Trophoblast cell (in vitro differentiated cells and primary cell): Measurements from ENCODE around the gene REV3L.

ENCODE experiments used
- DNase-seq, 2 donors: peaks; one replicate each; pipeline ENCODE4 v3.0.0-alpha.2; 2016
- H2AFZ ChIP-seq: 2 replicates; pipeline ENCODE4 v1.6.1; 2013; ENCODE audit warnings: low read length, moderate library complexity, mild to moderate bottlenecking; ENCODE audit not compliant: insufficient read depth, poor library complexity
- H2AK5ac ChIP-seq: 2 replicates; pipeline ENCODE4 v1.6.1; 2013; ENCODE audit warnings: mild to moderate bottlenecking, low read length
- H2BK120ac ChIP-seq: 2 replicates; pipeline ENCODE4 v1.6.1; 2013; ENCODE audit warnings: low read length, mild to moderate bottlenecking, moderate library complexity; ENCODE audit not compliant: insufficient read depth, poor library complexity
- H2BK12ac ChIP-seq: 2 replicates; pipeline ENCODE4 v1.6.1; 2013; ENCODE audit warnings: mild to moderate bottlenecking, low read length, moderate library complexity
- H2BK5ac ChIP-seq: 2 replicates; pipeline ENCODE4 v1.6.1; 2013; ENCODE audit warnings: low read length, low read depth, moderate library complexity, mild to moderate bottlenecking; ENCODE audit not compliant: poor library complexity
- H3K14ac ChIP-seq: 2 replicates; pipeline ENCODE4 v1.6.1; 2013; ENCODE audit warnings: mild to moderate bottlenecking, low read length
- H3K18ac ChIP-seq: 2 replicates; pipeline ENCODE4 v1.6.1; 2013; ENCODE audit warnings: mild to moderate bottlenecking, low read length
- H3K23ac ChIP-seq: 2 replicates; pipeline ENCODE4 v1.6.1; 2013; ENCODE audit warnings: low read length
- H3K27ac ChIP-seq: 2 replicates; pipeline ENCODE4 v1.5.1; 2013; ENCODE audit warnings: low read depth, mild to moderate bottlenecking, inconsistent platforms, low read length, moderate library complexity
- H3K27me3 ChIP-seq: 2 replicates; pipeline ENCODE4 v1.6.1; 2013; ENCODE audit warnings: inconsistent platforms, mild to moderate bottlenecking, low read length, moderate library complexity; ENCODE audit not compliant: insufficient read depth
- H3K36me3 ChIP-seq, 2 experiments: 1 replicate in 1 of 2; 2 replicates in 1 of 2; pipeline ENCODE4 v1.6.1; 2013; ENCODE audit warnings: low read length in 2 of 2, mild to moderate bottlenecking in 2 of 2, moderate library complexity in 1 of 2; ENCODE audit not compliant: insufficient read depth in 2 of 2, control insufficient read depth in 1 of 2
- H3K4ac ChIP-seq: 2 replicates; pipeline ENCODE4 v1.6.1; 2013; ENCODE audit warnings: low read depth, mild to moderate bottlenecking, low read length, moderate library complexity
- H3K4me1 ChIP-seq, 2 experiments: 1 replicate in 1 of 2; 2 replicates in 1 of 2; pipeline ENCODE4 v1.6.1; 2013; ENCODE audit warnings: low read length in 2 of 2, mild to moderate bottlenecking in 2 of 2, moderate library complexity in 1 of 2; ENCODE audit not compliant: insufficient read depth in 2 of 2, control insufficient read depth in 1 of 2
- H3K4me2 ChIP-seq: 2 replicates; pipeline ENCODE4 v1.6.1; 2013; ENCODE audit warnings: inconsistent platforms, mild to moderate bottlenecking, low read length, moderate library complexity
- H3K4me3 ChIP-seq: 2 replicates; pipeline ENCODE4 v1.5.1; 2013; ENCODE audit warnings: mild to moderate bottlenecking, low read depth, low read length, inconsistent platforms
- H3K79me1 ChIP-seq: one replicate; pipeline ENCODE4 v1.6.1; 2013; ENCODE audit warnings: low read length
- H3K79me2 ChIP-seq: 2 replicates; pipeline ENCODE4 v1.6.1; 2013; ENCODE audit warnings: low read length, mild to moderate bottlenecking; ENCODE audit not compliant: control insufficient read depth, insufficient read depth, poor library complexity
- H3K9ac ChIP-seq: 2 replicates; pipeline ENCODE4 v1.6.1; 2013; ENCODE audit warnings: mild to moderate bottlenecking, low read length
- H3K9me3 ChIP-seq: 2 replicates; pipeline ENCODE4 v1.6.1; 2013; ENCODE audit warnings: low read depth, mild to moderate bottlenecking, control low read depth, inconsistent platforms, low read length; ENCODE audit not compliant: insufficient read depth
- H4K12ac ChIP-seq: 2 replicates; pipeline ENCODE4 v1.6.1; 2013; ENCODE audit warnings: low read depth, mild to moderate bottlenecking, low read length, moderate library complexity
- H4K8ac ChIP-seq: 2 replicates; pipeline ENCODE4 v1.6.1; 2013; ENCODE audit warnings: low read depth, mild to moderate bottlenecking, low read length, moderate library complexity
- H4K91ac ChIP-seq: one replicate; pipeline ENCODE4 v1.6.1; 2013; ENCODE audit warnings: low read depth, mild to moderate bottlenecking, low read length, moderate library complexity
- WGBS: extraction: QIAGEN DNeasy Blood & Tissue Kit; methylation state at CpG from one replicate; pipeline ENCODE4 v1.1.7; 2013; ENCODE audit warnings: missing lambda C conversion rate; ENCODE audit not compliant: insufficient read length, insufficient coverage; ENCODE audit errors: extremely low coverage; 5-methylcytosine and 5-hydroxymethylcytosine counted together

The REV3L gene

GRCh38 chr6:111527367-111527766, 44.3 kb upstream of the REV3L start:
- Histone ChIP-seq H3K14ac (no peak overlapping the region), H3K27ac (no peak overlapping the region), H3K4me2 (no peak overlapping the region), H3K4me1 (peaks cover 0 to 3% of the 10 kb centered on the region in 2 experiments), H3K4me3 (no peak overlapping the region), H3K27me3 (no peaks in the 10 kb centered on the region), H3K9me3 (no peaks in the 10 kb centered on the region), H3K79me2 (no peaks in the 10 kb centered on the region), H2BK120ac (no peak overlapping the region), H3K79me1 (no peaks in the 10 kb centered on the region), H2BK12ac (no peak overlapping the region), H4K12ac (no peak overlapping the region), H3K18ac (no peak overlapping the region), H3K4ac (no peak overlapping the region), H3K9ac (no peak overlapping the region), H4K8ac (no peak overlapping the region), H3K36me3 (no peaks in the 10 kb centered on the region), H2AFZ (no peak overlapping the region), H2BK5ac (no peak overlapping the region), H3K23ac (no peak overlapping the region), H4K91ac (no peak overlapping the region), H2AK5ac (no peak overlapping the region)
- DNase-seq = no peak

GRCh38 chr6:111524735-111525134, 41.7 kb upstream of the REV3L start:
- H3K4ac ChIP-seq = no peak overlapping the region

GRCh38 chr6:111524252-111524651, 41.2 kb upstream of the REV3L start:
- Histone ChIP-seq H3K4me2 (no peak overlapping the region), H3K4ac (no peak overlapping the region), H3K9me3 (no peaks in the 10 kb centered on the region), H3K27me3 (no peaks in the 10 kb centered on the region), H3K18ac (no peak overlapping the region), H2BK12ac (no peak overlapping the region), H4K91ac (no peak overlapping the region), H3K27ac (no peak overlapping the region), H3K79me1 (no peaks in the 10 kb centered on the region), H3K9ac (no peak overlapping the region), H4K8ac (no peak overlapping the region), H2BK5ac (no peak overlapping the region), H3K14ac (no peak overlapping the region), H2AFZ (no peak overlapping the region), H2AK5ac (no peak overlapping the region), H3K4me3 (no peak overlapping the region), H3K4me1 (peaks cover 0 to 3% of the 10 kb centered on the region in 2 experiments), H4K12ac (no peak overlapping the region), H3K79me2 (no peaks in the 10 kb centered on the region), H3K36me3 (no peaks in the 10 kb centered on the region), H2BK120ac (no peak overlapping the region), H3K23ac (no peak overlapping the region)
- no CpG with 5 or more reads among the region's 4 CpGs for WGBS
- no peak for DNase-seq

More at GRCh38 chr6:111524735-111525134, 41.7 kb upstream of the REV3L start:
- Histone ChIP-seq H3K9ac (no peak overlapping the region), H2BK5ac (no peak overlapping the region), H3K79me1 (no peaks in the 10 kb centered on the region), H3K23ac (no peak overlapping the region), H4K12ac (no peak overlapping the region), H2BK12ac (no peak overlapping the region), H2AK5ac (no peak overlapping the region), H3K4me1 (peaks cover 0 to 3% of the 10 kb centered on the region in 2 experiments), H3K27me3 (no peaks in the 10 kb centered on the region), H2BK120ac (no peak overlapping the region), H3K18ac (no peak overlapping the region), H4K8ac (no peak overlapping the region), H2AFZ (no peak overlapping the region), H3K14ac (no peak overlapping the region), H3K27ac (no peak overlapping the region), H3K36me3 (no peaks in the 10 kb centered on the region), H3K4me3 (no peak overlapping the region), H3K9me3 (no peaks in the 10 kb centered on the region), H4K91ac (no peak overlapping the region), H3K79me2 (no peaks in the 10 kb centered on the region), H3K4me2 (no peak overlapping the region)
- no peak for DNase-seq

- H2BK12ac ChIP-seq = no peak overlapping the region
- no peak overlapping the region for H3K4ac ChIP-seq
- H2BK120ac ChIP-seq = no peak overlapping the region
- no peak overlapping the region for H4K8ac ChIP-seq
- no peak overlapping the region for H2BK5ac ChIP-seq
- H4K91ac ChIP-seq = no peak overlapping the region
- H3K9ac ChIP-seq = peak overlapping the region; percentile 49
- no peaks in the 10 kb centered on the region for H3K79me2 ChIP-seq
- H3K27ac ChIP-seq = no peak overlapping the region
- peaks cover 0 to 3% of the 10 kb centered on the region in 2 experiments for H3K4me1 ChIP-seq
- H4K12ac ChIP-seq = no peak overlapping the region
- no CpG with 5 or more reads among the region's 2 CpGs for WGBS
- no peak for DNase-seq
- no peak overlapping the region for H3K18ac ChIP-seq
- H3K36me3 ChIP-seq = no peaks in the 10 kb centered on the region
- H3K27me3 ChIP-seq = no peaks in the 10 kb centered on the region
- H2AFZ ChIP-seq = no peak overlapping the region
- H3K9me3 ChIP-seq = no peaks in the 10 kb centered on the region
- no peak overlapping the region for H2AK5ac ChIP-seq
- no peak overlapping the region for H3K23ac ChIP-seq
- H3K4me2 ChIP-seq = no peak overlapping the region
- H3K14ac ChIP-seq = no peak overlapping the region
- H3K79me1 ChIP-seq = no peaks in the 10 kb centered on the region
- no peak overlapping the region for H3K4me3 ChIP-seq
These were observed 40.6 kb upstream of the REV3L start for GRCh38 chr6:111523484-111524167.
